Brain pericyte (primary cell): ENCODE measurements around the gene NR6A1.
"Not testable (repeated sequence)": the region's sequence is repeated elsewhere in the genome, so short reads cannot be mapped to it uniquely, and the experiment has no call there.

Experiments used
- DNase-seq: peaks from one replicate; pipeline ENCODE4 v3.0.0-alpha.2; 2012; ENCODE audit warnings: low read depth, low spot score

Gene NR6A1

GRCh38 chr9:124616961-124617360 lies 154.2 kb downstream of the NR6A1 start:
- no peak for DNase-seq

- not testable (repeated sequence) for DNase-seq
Measured at GRCh38 chr9:124615840-124616239, 155.3 kb downstream of the NR6A1 start.

GRCh38 chr9:124615100-124615742 lies 155.9 kb downstream of the NR6A1 start:
- no peak for DNase-seq

GRCh38 chr9:124613849-124614248 lies 157.3 kb downstream of the NR6A1 start:
- no peak for DNase-seq

- DNase-seq = no peak
Measured at GRCh38 chr9:124611106-124611505, 160.0 kb downstream of the NR6A1 start.

GRCh38 chr9:124606027-124606426 lies 165.1 kb downstream of the NR6A1 start:
- DNase-seq = no peak

GRCh38 chr9:124605258-124605657 lies 165.9 kb downstream of the NR6A1 start:
- DNase-seq = no peak

- DNase-seq = no peak
Measured at GRCh38 chr9:124602632-124603031, 168.5 kb downstream of the NR6A1 start.

GRCh38 chr9:124602204-124602603 lies 168.9 kb downstream of the NR6A1 start:
- no peak for DNase-seq

GRCh38 chr9:124600407-124600806 lies 170.7 kb downstream of the NR6A1 start:
- no peak for DNase-seq

- no peak for DNase-seq
Measured at GRCh38 chr9:124599121-124599795, 171.9 kb downstream of the NR6A1 start.

- no peak for DNase-seq
Measured at GRCh38 chr9:124598048-124598447, 173.1 kb downstream of the NR6A1 start.

GRCh38 chr9:124596172-124596839 lies 174.8 kb downstream of the NR6A1 start:
- DNase-seq = no peak

GRCh38 chr9:124595743-124596142 lies 175.4 kb downstream of the NR6A1 start:
- no peak for DNase-seq

- no peak for DNase-seq
Measured at GRCh38 chr9:124594673-124595072, 176.4 kb downstream of the NR6A1 start.

- DNase-seq = no peak
Measured at GRCh38 chr9:124594225-124594624, 176.9 kb downstream of the NR6A1 start.

GRCh38 chr9:124593651-124594058 lies 177.5 kb downstream of the NR6A1 start:
- DNase-seq = no peak

GRCh38 chr9:124593200-124593599 lies 177.9 kb downstream of the NR6A1 start:
- DNase-seq = no peak

GRCh38 chr9:124590889-124591641 lies 180.0 kb downstream of the NR6A1 start:
- no peak for DNase-seq

- DNase-seq = no peak
Measured at GRCh38 chr9:124584631-124585030, 186.5 kb downstream of the NR6A1 start.

- no peak for DNase-seq
Measured at GRCh38 chr9:124583134-124583533, 188.0 kb downstream of the NR6A1 start.

- no peak for DNase-seq
Measured at GRCh38 chr9:124580186-124580585, 190.9 kb downstream of the NR6A1 start.
